Measurements from ENCODE around the gene PAXIP1.

- TF ChIP-seq CTCF (conservative IDR thresholded peaks at IDR 0.05 in 1 of 2, IDR thresholded peaks at IDR 0.05 in 1 of 2; ENCODE audit: low read depth in 1 of 2, low read length in 2 of 2) (no peak), EZH2 (IDR thresholded peaks at IDR 0.05; ENCODE audit: low read length, missing control alignments) (no peak)
Observed at GRCh38 chr7:154911862-154912455, 91.0 kb downstream of the PAXIP1 start.
